A673 (cell line): ENCODE data around the gene NACC2. TPM values are rescaled to one million over a fixed set of nuclear protein-coding genes. Genes with fewer than 3 reads are reported as not detected.

Source experiments
- BruUV-seq: library from RNA; stranded (reverse); fragments of 400-500 nt; replicated peaks from 2 replicates; lab custom pipeline; 2021; lab: Mats Ljungman, UMichigan
- CTCF ChIA-PET: fragments of 300-600 bp; sonication (Branson Sonifier 250); formaldehyde crosslinking; loops from one replicate; lab custom pipeline; 2022; ENCODE audit warnings: antibody characterized with exemption; lab: Charles Lee
- POLR2A ChIA-PET: fragments of 300-600 bp; sonication (Branson Sonifier 250); formaldehyde crosslinking; loops from one replicate; lab custom pipeline; 2022; ENCODE audit warnings: antibody characterized with exemption; ENCODE audit not compliant: low non-redundant PET; lab: Charles Lee
- DNase-seq: peaks from one replicate; pipeline ENCODE4 v3.0.0-alpha.2; 2015; ENCODE audit warnings: low spot score
- H3K27ac ChIP-seq: fragments of 200-600 bp; sonication (generic); 2 replicates; pipeline ENCODE4 v1.5.1; 2016; ENCODE audit warnings: mixed run types, low read depth, mild to moderate bottlenecking, mixed read lengths, antibody characterized with exemption, low read length; ENCODE audit not compliant: poor library complexity, severe bottlenecking
- H3K27me3 ChIP-seq: fragments of 200-600 bp; sonication (generic); replicated peaks from 2 replicates; pipeline ENCODE4 v1.6.1; 2017; ENCODE audit warnings: mixed run types, low read depth, mild to moderate bottlenecking, mixed read lengths, antibody characterized with exemption, low read length; ENCODE audit not compliant: insufficient read depth, poor library complexity
- H3K36me3 ChIP-seq: fragments of 200-600 bp; sonication (generic); 2 replicates; pipeline ENCODE4 v1.6.1; 2016; ENCODE audit warnings: mixed run types, mild to moderate bottlenecking, mixed read lengths, antibody characterized with exemption, low read length; ENCODE audit not compliant: insufficient read depth, poor library complexity, severe bottlenecking
- H3K4me1 ChIP-seq: fragments of 200-600 bp; sonication (generic); 2 replicates; pipeline ENCODE4 v1.6.1; 2017; ENCODE audit warnings: mixed run types, mild to moderate bottlenecking, mixed read lengths, antibody characterized with exemption, low read length; ENCODE audit not compliant: insufficient read depth, poor library complexity, severe bottlenecking
- H3K4me3 ChIP-seq: fragments of 200-600 bp; sonication (generic); 2 replicates; pipeline ENCODE4 v1.5.1; 2016; ENCODE audit warnings: low read depth, mixed run types, mild to moderate bottlenecking, mixed read lengths, low read length; ENCODE audit not compliant: poor library complexity, severe bottlenecking
- H3K9me3 ChIP-seq: fragments of 200-600 bp; sonication (generic); 2 replicates; pipeline ENCODE4 v1.6.1; 2016; ENCODE audit warnings: mixed run types, low read depth, mild to moderate bottlenecking, mixed read lengths, antibody characterized with exemption, low read length; ENCODE audit not compliant: poor library complexity, severe bottlenecking
- EZH2 ChIP-seq: fragments of 200-600 bp; sonication (generic); IDR thresholded peaks from 2 replicates; pipeline ENCODE4 v1.6.1; 2017; ENCODE audit warnings: borderline replicate concordance, low read depth, mild to moderate bottlenecking, mixed read lengths, antibody characterized with exemption, low read length; ENCODE audit not compliant: poor library complexity, severe bottlenecking
- intact Hi-C: fragments of 100-400 bp; cut with micrococcal nuclease; formaldehyde crosslinking; loops from one replicate; pipeline ENCODE4 v1.10.0; 2022; ENCODE audit not compliant: unreplicated experiment
- total RNA-seq: library from RNA; stranded (reverse); gene quantifications from 2 replicates; pipeline ENCODE4 v1.2.3, GENCODE V29; 2021
- TF ChIP-seq, protein P1 (sequence below): fragments of 300-800, 200-600 bp; sonication (generic); conservative IDR thresholded peaks from 2 replicates; pipeline ENCODE4 v1.5.1; 2017; ENCODE audit warnings: low read depth, mild to moderate bottlenecking, antibody characterized with exemption, low read length, moderate library complexity, mixed read lengths

The NACC2 gene
- total RNA-seq, 1 experiment from 2014 or later = 19.5 TPM

DNA sequence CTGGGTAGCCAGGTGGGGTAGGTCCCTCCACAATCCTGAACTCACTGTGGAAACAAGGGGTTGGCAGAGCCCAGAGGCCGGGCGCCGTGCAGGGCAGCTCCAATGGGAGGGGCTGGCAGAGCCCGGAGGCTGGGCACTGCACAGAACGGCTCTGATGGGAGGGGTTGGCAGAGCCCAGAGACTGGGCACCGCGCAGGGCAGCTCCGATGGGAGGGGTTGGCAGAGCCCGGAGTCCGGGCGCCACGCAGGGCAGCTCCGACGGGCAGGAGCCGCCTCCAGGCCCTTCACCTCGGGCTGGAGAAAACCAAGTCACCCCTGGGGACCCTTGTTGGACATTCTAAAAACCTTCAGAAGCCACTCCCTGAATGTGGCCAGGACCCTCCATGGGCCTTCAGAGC, 9.3 kb downstream of the NACC2 start:
- no peak for TF ChIP-seq EZH2
- TF ChIP-seq, protein P1, sequence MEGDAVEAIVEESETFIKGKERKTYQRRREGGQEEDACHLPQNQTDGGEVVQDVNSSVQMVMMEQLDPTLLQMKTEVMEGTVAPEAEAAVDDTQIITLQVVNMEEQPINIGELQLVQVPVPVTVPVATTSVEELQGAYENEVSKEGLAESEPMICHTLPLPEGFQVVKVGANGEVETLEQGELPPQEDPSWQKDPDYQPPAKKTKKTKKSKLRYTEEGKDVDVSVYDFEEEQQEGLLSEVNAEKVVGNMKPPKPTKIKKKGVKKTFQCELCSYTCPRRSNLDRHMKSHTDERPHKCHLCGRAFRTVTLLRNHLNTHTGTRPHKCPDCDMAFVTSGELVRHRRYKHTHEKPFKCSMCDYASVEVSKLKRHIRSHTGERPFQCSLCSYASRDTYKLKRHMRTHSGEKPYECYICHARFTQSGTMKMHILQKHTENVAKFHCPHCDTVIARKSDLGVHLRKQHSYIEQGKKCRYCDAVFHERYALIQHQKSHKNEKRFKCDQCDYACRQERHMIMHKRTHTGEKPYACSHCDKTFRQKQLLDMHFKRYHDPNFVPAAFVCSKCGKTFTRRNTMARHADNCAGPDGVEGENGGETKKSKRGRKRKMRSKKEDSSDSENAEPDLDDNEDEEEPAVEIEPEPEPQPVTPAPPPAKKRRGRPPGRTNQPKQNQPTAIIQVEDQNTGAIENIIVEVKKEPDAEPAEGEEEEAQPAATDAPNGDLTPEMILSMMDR = no peak
- DNase-seq = no peak
- Histone ChIP-seq H3K27ac (no peak overlapping the region), H3K4me1 (peaks cover 50% of the 10 kb centered on the region), H3K4me3 (no peak overlapping the region), H3K9me3 (no peaks in the 10 kb centered on the region), H3K36me3 (no peaks in the 10 kb centered on the region), H3K27me3 (no peaks in the 10 kb centered on the region)
- ChIA-PET POLR2A (interaction anchor here (0.6 kb wide), 1 partner anchor 20 kb away, joined by 5 read pairs; no protein-coding TSS in a partner anchor), CTCF (no interaction called here)
- BruUV-seq = no TSS peak
- intact Hi-C loops = no loop called here

DNA sequence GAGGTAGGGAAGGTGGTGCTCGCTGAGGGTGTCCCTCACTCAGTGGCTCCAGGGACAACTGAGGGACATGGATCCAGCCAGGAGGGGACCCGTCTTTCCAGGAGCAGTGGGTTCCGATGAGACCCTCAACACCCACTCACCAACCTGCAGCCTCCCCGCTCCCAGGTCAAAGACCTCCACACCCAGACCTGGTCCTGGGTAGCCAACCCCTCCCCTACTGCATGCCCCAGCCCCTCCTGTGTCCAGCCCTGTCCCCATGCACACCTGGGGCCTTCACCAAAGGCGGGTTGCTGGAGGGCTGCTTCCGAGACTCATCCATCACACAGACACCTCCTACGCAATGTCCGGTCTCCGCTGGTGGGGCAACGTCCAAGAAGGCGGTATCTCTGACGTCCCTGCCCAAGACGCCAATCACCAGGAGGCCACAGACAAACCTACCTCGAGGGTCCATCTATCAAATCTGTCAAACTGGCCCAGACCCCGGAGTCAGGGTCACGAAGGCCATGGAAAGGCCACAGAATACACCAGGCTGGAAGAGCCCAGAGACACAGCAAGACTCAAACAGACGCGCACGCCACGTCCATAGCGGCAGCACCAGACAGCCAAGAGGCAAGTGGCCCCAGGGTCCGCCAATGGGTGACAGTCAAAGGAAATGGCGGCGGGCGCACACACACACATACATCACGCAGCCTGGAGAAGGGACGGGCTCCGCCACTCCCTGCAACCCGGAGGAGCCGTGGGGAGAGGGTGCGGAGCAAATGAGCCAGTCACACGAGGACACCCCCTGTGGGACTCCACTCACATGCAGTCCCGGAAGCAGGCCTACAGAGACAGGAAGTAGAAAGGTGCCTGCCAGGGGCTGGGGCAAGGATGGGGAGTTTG, 10.8 kb downstream of the NACC2 start:
- no peak for TF ChIP-seq EZH2
- TF ChIP-seq, protein P1 = no peak
- Histone ChIP-seq H3K4me3 (no peak overlapping the region), H3K4me1 (peaks cover 35% of the 10 kb centered on the region), H3K27ac (no peak overlapping the region), H3K9me3 (no peaks in the 10 kb centered on the region), H3K36me3 (no peaks in the 10 kb centered on the region), H3K27me3 (no peaks in the 10 kb centered on the region)
- no peak for DNase-seq
- POLR2A ChIA-PET = no interaction called here
- CTCF ChIA-PET = no interaction called here
- intact Hi-C loops = no loop called here
- BruUV-seq = no TSS peak

DNA sequence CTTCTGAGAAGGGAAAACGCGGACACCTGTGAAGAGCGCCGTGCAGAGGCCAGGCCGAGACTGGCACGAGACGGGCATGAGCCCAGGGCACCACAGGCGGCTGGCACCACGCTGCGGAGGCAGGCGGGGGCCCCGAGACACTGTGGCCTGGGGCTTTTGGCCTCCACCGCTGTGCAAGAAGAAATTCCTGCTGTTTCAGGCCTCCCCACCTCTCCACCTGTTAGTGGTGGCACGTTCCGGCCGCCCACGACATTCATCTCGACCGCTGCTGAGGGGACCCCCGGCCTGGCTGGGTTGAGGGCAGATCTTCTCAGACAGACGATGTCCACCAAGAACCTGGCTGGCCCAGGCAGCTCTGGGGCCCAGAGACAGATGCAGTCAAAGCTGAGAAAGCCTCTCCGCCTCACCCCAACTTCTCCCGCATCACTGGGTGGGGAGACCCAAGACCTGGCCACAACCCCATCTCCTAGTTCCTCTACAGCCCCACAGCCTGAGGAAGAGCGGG, 11.5 kb downstream of the NACC2 start:
- H3K27me3 ChIP-seq = no peaks in the 10 kb centered on the region
- no peak overlapping the region for H3K4me3 ChIP-seq
- no peak overlapping the region for H3K27ac ChIP-seq
- H3K4me1 ChIP-seq = peaks cover 28% of the 10 kb centered on the region
- no peak for DNase-seq
- no peak for TF ChIP-seq EZH2
- TF ChIP-seq, protein P1 = no peak
- H3K36me3 ChIP-seq = no peaks in the 10 kb centered on the region
- ChIA-PET POLR2A (no interaction called here), CTCF (no interaction called here)
- intact Hi-C loops = no loop called here
- no TSS peak for BruUV-seq
- H3K9me3 ChIP-seq = no peaks in the 10 kb centered on the region
